Spleen (tissue), 11 donors: Measurements from ENCODE around the gene GCK. TPM values are rescaled to one million over a fixed set of nuclear protein-coding genes. Genes with fewer than 3 reads are reported as not detected.
"Not testable (repeated sequence)": the region's sequence is repeated elsewhere in the genome, so short reads cannot be mapped to it uniquely, and the experiment has no call there.

Source experiments
- DNase-seq: peaks from one replicate; pipeline ENCODE4 v3.0.0-alpha.2; 2020
- H3K27ac ChIP-seq, 8 donors: fragments of 200-600 bp; sonication (generic) in 7 of 8; 1 replicate in 4 of 8; 2 replicates in 4 of 8; pipeline versions ENCODE4 v1.5.0 to v1.8.0; 2016 to 2021; ENCODE audit warnings: inconsistent platforms in 4 of 8, mild to moderate bottlenecking in 4 of 8, moderate library complexity in 1 of 8
- H3K27me3 ChIP-seq, 7 donors: fragments of 200-600 bp; sonication (generic) in 6 of 7; replicated peaks in 1 of 7; 1 replicate in 4 of 7; 2 replicates in 3 of 7; pipeline versions ENCODE4 v1.5.0 to v1.8.0; 2016 to 2021; ENCODE audit warnings: inconsistent platforms in 3 of 7, mild to moderate bottlenecking in 1 of 7
- H3K36me3 ChIP-seq, 6 donors: fragments of 200-600 bp; sonication (generic) in 5 of 6; 1 replicate in 4 of 6; 2 replicates in 2 of 6; pipeline versions ENCODE4 v1.5.0 to v1.8.0; 2016 to 2021; ENCODE audit warnings: inconsistent platforms in 2 of 6
- H3K4me1 ChIP-seq, 6 donors: fragments of 200-600 bp; sonication (generic) in 5 of 6; 1 replicate in 3 of 6; 2 replicates in 3 of 6; pipeline versions ENCODE4 v1.5.0 to v1.8.0; 2016 to 2021; ENCODE audit warnings: inconsistent platforms in 3 of 6
- H3K4me3 ChIP-seq, 8 donors: fragments of 200-600 bp; sonication (generic) in 7 of 8; 1 replicate in 4 of 8; 2 replicates in 4 of 8; pipeline versions ENCODE4 v1.5.0 to v1.8.0; 2016 to 2021; ENCODE audit warnings: inconsistent platforms in 4 of 8, mild to moderate bottlenecking in 4 of 8, moderate library complexity in 2 of 8
- H3K9me3 ChIP-seq, 8 donors: fragments of 200-600 bp; sonication (generic) in 7 of 8; 1 replicate in 4 of 8; 2 replicates in 4 of 8; pipeline versions ENCODE4 v1.5.0 to v1.8.0; 2016 to 2021; ENCODE audit warnings: inconsistent platforms in 4 of 8
- POLR2A ChIP-seq, 3 donors: fragments of 450-650 bp; IDR thresholded peaks; one replicate each; pipeline ENCODE4 v1.5.1; 2017; ENCODE audit warnings: antibody characterized with exemption in 3 of 3, mild to moderate bottlenecking in 1 of 3
- POLR2AphosphoS5 ChIP-seq, 3 donors: sonication (generic); formaldehyde crosslinking; IDR thresholded peaks; one replicate each; pipeline ENCODE4 v1.5.1; 2017; ENCODE audit warnings: antibody characterized with exemption in 3 of 3
- WGBS, 5 donors: extraction: QIAGEN DNeasy Blood & Tissue Kit in 3 of 5; methylation state at CpG; one replicate each; pipeline versions ENCODE4 v1.1.5 to v1.1.7; 2013 to 2018; 5-methylcytosine and 5-hydroxymethylcytosine counted together
- intact Hi-C: fragments of 100-400 bp; cut with DNase I; formaldehyde crosslinking; loops from one replicate; pipeline ENCODE4 v1.15.0; 2023; ENCODE audit warnings: low total_unique reads
- polyA plus RNA-seq, 3 donors: library from polyadenylated mRNA; stranded (reverse); fragments of 200-250 nt; gene quantifications; one replicate each; pipeline ENCODE4 v1.2.1, GENCODE V29; 2013
- total RNA-seq, 7 donors: library from RNA; depleted of rRNA in 3 of 7; stranded (reverse); fragments of >200 nt in 3 of 7; fragmentation: NEBNext Ultra II Directional in 4 of 7; extraction: Animal tissue kit (Norgen Biotek cat#: 25700) in 4 of 7; gene quantifications; one replicate each; pipeline versions ENCODE4 v1.1.0 to v1.2.1, GENCODE V29; 2016 to 2021
- TF ChIP-seq, protein P1 (sequence below), 11 experiments: fragments of 200-600 bp in 7 of 11; fragments of 450-650 bp in 4 of 11; sonication (generic) in 4 of 11; IDR thresholded peaks in 8 of 11; conservative IDR thresholded peaks in 3 of 11; 1 replicate in 7 of 11; 2 replicates in 4 of 11; pipeline versions ENCODE4 v1.4.0 to v1.8.0; 2016 to 2021; ENCODE audit warnings: antibody characterized with exemption in 11 of 11, inconsistent platforms in 4 of 11, mild to moderate bottlenecking in 1 of 11
- donor health status: healthy with polysubstance abuse.
- donor health status: DM: no; HTN: no; CAD: no; lungs with moderate emphysema.
- donor health status: DM: no; HTN: no; CAD: no.
- donor health status: Bipolar disorder and iron deficiency.
- donor health status: healthy.
- donor health status: DM: no; HTN: no; CAD: no.
- donor health status: DM: yes; HTN: yes; CAD: no.

Gene GCK
- total and polyA plus RNA-seq, 10 donors: 0.29 to 1.7 (median 0.55) TPM; not detected in 3

DNA sequence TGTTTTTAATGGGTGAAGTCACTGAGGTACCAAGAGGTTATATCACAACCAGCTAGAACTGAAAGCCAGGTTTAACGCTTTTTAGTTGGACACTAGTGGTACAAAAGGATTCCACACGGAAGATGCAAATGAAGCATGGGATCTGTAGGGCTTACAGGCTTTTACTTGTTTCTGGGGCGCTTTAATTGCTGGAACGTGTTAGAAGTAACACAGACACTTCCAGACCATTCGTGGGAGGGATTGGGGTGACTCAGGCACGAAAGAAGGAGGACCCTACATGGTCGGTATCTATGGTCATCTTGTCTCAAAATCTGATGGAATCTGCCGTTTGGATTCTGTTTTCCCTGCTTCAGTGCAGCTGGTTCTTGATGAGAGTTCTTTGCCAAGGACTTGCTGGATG is 12.6 kb upstream of the GCK start:
- WGBS, 5 donors: 54 to 64% (median 56%) methylated on average over 8 of the region's 8 CpGs
- TF ChIP-seq POLR2AphosphoS5 (IDR thresholded peaks at IDR 0.05): no peak
- no peak for TF ChIP-seq POLR2A (IDR thresholded peaks at IDR 0.05)
- TF ChIP-seq, protein P1, sequence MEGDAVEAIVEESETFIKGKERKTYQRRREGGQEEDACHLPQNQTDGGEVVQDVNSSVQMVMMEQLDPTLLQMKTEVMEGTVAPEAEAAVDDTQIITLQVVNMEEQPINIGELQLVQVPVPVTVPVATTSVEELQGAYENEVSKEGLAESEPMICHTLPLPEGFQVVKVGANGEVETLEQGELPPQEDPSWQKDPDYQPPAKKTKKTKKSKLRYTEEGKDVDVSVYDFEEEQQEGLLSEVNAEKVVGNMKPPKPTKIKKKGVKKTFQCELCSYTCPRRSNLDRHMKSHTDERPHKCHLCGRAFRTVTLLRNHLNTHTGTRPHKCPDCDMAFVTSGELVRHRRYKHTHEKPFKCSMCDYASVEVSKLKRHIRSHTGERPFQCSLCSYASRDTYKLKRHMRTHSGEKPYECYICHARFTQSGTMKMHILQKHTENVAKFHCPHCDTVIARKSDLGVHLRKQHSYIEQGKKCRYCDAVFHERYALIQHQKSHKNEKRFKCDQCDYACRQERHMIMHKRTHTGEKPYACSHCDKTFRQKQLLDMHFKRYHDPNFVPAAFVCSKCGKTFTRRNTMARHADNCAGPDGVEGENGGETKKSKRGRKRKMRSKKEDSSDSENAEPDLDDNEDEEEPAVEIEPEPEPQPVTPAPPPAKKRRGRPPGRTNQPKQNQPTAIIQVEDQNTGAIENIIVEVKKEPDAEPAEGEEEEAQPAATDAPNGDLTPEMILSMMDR (IDR thresholded peaks at IDR 0.05 in 8 of 11, conservative IDR thresholded peaks at IDR 0.05 in 3 of 11): no peak
- intact Hi-C loops: loop anchor here (5.0 kb wide), 1 partner anchor 115 kb away; no protein-coding TSS in a partner anchor
- H3K4me3 ChIP-seq: peak overlapping the region; percentile 76 to 97 (median 86)
- DNase-seq: no peak
- peaks cover 5 to 40% (median 28%) of the 10 kb centered on the region in 6 donors for H3K36me3 ChIP-seq
- peaks cover 12 to 34% (median 28%) of the 10 kb centered on the region in 6 donors for H3K4me1 ChIP-seq
- no peaks in the 10 kb centered on the region for H3K9me3 ChIP-seq
- peaks cover 0 to 7% (median 0%) of the 10 kb centered on the region in 7 donors for H3K27me3 ChIP-seq
- H3K27ac ChIP-seq: no peak overlapping the region

DNA sequence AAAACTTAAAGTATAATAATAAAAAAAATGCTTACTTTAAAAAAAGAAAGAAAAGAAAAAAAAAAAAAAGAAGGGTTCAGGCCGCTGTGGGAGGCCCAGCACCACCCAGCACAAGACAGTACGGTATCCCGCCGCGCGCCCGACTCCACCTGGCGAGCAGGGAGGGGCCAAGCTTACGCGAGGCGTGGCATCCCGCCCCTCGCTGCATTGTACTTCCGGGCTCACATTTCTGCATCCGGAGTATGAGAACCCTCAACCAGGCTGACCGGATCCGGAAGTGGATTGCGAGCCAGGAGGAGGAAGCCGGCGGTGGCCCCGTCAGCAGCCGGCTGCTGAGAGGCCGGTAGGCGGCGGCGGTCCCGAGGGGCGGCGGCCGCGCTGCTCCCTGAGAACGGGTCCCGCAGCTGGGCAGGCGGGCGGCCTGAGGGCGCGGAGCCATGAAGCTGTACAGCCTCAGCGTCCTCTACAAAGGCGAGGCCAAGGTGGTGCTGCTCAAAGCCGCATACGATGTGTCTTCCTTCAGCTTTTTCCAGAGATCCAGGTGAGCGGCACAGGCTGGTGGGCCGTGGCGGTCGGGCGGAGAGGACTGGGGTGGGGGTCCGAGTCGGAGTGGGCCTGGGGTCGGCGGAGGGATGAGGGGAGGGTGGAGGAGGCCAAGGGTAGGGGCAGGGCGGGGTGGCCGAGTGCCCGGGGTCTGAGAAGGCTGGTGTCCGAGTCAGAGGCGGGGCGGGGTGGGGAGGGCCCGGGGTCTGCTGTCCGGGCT is 11.6 kb upstream of the GCK start, which contains the start of gene YKT6:
Gene YKT6, plus strand, starts transcription at position 280 of the 763 bp plus-strand sequence. Its CDS starts 158 bp downstream, at position 438.
- TF ChIP-seq POLR2A (IDR thresholded peaks at IDR 0.05) (peak in 2 of 3 donors; percentile 8 to 73), POLR2AphosphoS5 (IDR thresholded peaks at IDR 0.05) (peak; percentile 94 to 96 (median 94))
- TF ChIP-seq, protein P1 (IDR thresholded peaks at IDR 0.05 in 8 of 11, conservative IDR thresholded peaks at IDR 0.05 in 3 of 11): peak; percentile 59 to 91 (median 76)
- Histone ChIP-seq H3K36me3 (peaks cover 5 to 31% (median 18%) of the 10 kb centered on the region in 6 donors), H3K9me3 (no peaks in the 10 kb centered on the region), H3K4me1 (peaks cover 12 to 40% (median 28%) of the 10 kb centered on the region in 6 donors), H3K27ac (peak within 1 kb of the TSS; percentile 69 to 91 (median 82)), H3K27me3 (peaks cover 0 to 7% (median 0%) of the 10 kb centered on the region in 7 donors), H3K4me3 (peak within 1 kb of the TSS; percentile 76 to 97 (median 86))
- DNase-seq: peak; percentile 99
- intact Hi-C loops: loop anchor here (5.0 kb wide), 1 partner anchor 114 kb away; no protein-coding TSS in a partner anchor
- 0 to 1% (median 1%) methylated on average over 30 to 58 of the region's 58 CpGs for WGBS, 5 donors

DNA sequence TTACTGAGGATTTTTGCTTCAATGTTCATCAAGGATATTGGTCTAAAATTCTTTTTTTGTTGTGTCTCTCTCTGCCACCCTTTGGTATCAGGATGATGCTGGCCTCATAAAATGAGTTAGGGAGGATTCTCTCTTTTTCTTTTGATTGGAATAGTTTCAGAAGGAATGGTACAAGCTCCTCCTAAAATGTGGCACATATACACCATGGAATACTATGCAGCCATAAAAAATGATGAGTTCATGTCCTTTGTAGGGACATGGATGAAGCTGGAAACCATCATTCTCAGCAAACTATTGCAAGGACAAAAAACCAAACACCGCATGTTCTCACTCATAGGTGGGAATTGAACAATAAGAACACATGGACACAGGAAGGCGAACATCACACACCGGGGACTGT is 10.9 kb upstream of the GCK start:
- 83 to 93% (median 86%) methylated on average over 3 of the region's 3 CpGs; no CpG with 5 or more reads in 1 of the 5 donors for WGBS, 5 donors
- intact Hi-C loops: loop anchor here (5.0 kb wide), 1 partner anchor 113 kb away; no protein-coding TSS in a partner anchor
- not testable (repeated sequence) for H3K27ac ChIP-seq, DNase-seq, H3K27me3 ChIP-seq, H3K9me3 ChIP-seq
- Histone ChIP-seq H3K36me3 (peaks cover 5 to 24% (median 11%) of the 10 kb centered on the region in 6 donors), H3K4me3 (peak overlapping the region in 2 of 8 donors; percentile 76 to 88), H3K4me1 (peaks cover 12 to 40% (median 28%) of the 10 kb centered on the region in 6 donors)

DNA sequence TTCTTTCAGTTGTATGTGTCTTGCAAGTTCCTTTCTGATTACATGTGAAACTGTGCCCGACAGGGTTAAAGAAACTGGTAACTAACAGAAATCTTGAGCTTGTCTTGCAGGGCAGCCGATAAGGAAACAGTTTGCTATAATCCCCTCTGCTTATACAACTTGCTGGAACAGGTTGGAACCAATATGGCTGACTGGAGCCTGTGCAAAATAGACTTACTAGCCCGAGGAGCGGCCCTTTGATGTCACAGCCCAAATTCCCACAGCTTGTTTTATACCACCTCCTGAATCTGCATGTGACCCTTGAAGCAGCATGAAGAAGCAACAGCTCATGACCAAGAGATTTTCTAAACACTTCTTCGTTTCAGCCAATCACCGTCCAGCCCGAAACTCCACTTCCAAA is 8.2 kb upstream of the GCK start:
- intact Hi-C loops: no loop called here
- no peak for DNase-seq
- H3K27ac ChIP-seq: no peak overlapping the region
- H3K4me1 ChIP-seq: peaks cover 9 to 19% (median 12%) of the 10 kb centered on the region in 6 donors
- WGBS, 5 donors: 84 to 88% (median 86%) methylated on average over 7 of the region's 7 CpGs
- TF ChIP-seq POLR2AphosphoS5 (IDR thresholded peaks at IDR 0.05) (no peak), POLR2A (IDR thresholded peaks at IDR 0.05) (no peak)
- TF ChIP-seq, protein P1 (IDR thresholded peaks at IDR 0.05 in 8 of 11, conservative IDR thresholded peaks at IDR 0.05 in 3 of 11): no peak
- peaks cover 0 to 7% (median 0%) of the 10 kb centered on the region in 7 donors for H3K27me3 ChIP-seq
- H3K9me3 ChIP-seq: no peaks in the 10 kb centered on the region
- no peak overlapping the region for H3K4me3 ChIP-seq
- H3K36me3 ChIP-seq: no peaks in the 10 kb centered on the region
